GM03348 (cell line): Measurements from ENCODE around the gene FCRL2.

Experiments used
- DNase-seq: peaks from one replicate; pipeline ENCODE4 v3.0.0; 2012; ENCODE audit warnings: low spot score

FCRL2 gene, protein sequence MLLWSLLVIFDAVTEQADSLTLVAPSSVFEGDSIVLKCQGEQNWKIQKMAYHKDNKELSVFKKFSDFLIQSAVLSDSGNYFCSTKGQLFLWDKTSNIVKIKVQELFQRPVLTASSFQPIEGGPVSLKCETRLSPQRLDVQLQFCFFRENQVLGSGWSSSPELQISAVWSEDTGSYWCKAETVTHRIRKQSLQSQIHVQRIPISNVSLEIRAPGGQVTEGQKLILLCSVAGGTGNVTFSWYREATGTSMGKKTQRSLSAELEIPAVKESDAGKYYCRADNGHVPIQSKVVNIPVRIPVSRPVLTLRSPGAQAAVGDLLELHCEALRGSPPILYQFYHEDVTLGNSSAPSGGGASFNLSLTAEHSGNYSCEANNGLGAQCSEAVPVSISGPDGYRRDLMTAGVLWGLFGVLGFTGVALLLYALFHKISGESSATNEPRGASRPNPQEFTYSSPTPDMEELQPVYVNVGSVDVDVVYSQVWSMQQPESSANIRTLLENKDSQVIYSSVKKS

DNA sequence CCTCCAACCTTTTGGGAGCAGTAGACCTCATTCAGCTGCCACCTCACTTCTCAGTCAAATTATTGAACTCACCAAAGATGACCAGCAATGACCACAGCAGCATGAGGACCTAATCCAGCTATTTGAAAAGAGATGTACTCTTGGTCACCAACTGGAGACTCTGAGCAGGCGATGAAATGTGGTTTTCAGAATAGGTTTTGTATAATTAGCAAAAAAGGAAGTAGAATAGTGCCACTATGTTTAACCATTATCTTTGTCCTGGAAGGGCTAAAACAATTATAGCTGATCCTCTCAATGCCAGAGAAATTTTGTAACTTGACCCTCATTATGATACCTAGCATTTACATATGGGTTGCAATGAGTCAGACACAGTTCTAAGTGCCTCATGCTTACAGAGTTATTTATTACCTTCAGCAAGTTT lies at the start of gene FCRL2:
Gene FCRL2 (minus strand): TSS at position 162 of the 421 bp plus-strand sequence. CDS start 59 bp downstream, at position 103.
- DNase-seq, result no peak

DNA sequence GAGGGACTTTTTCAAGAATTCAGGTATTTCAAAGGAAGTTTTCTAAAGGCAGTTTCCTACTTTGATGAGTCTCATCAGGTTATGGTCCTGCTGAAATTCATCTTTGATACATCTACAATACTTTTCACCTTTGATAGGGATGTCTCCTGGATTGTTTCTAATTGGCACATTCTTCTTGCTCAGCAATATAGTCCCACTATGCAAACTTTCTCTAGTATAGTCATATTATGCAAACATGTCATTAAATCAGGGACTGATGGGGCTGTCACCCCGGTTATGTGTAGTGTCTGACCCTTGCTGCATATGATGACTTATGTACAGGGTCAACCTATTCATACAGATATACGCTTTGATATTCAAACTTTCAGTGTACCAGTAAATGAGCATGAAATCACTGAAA lies 43.4 kb upstream of the FCRL2 start:
- DNase-seq, result no peak

DNA sequence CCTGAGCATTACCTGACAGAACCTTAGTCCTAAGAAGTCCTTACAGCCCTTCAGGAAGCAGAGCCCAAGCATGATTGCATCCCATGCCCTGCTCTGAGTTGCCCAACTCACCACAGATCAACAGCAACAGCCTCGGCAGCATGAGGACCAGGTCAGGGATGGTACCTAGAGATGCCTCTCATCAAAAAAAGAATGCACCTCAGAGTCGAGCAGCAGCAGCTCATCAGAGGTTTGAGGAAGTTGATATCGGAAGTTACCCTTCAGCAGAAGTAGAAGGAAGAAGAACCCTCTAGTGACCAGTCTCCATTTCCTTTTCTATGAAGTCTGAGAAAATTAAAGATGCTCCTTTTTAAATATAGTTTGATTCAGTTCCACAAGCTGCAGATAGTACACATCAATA lies 43.0 kb upstream of the FCRL2 start, which contains the start of gene FCRL1:
Gene FCRL1 (minus strand): TSS at position 225 of the 400 bp plus-strand sequence. CDS start 83 bp downstream, at position 142.
- DNase-seq, result no peak

DNA sequence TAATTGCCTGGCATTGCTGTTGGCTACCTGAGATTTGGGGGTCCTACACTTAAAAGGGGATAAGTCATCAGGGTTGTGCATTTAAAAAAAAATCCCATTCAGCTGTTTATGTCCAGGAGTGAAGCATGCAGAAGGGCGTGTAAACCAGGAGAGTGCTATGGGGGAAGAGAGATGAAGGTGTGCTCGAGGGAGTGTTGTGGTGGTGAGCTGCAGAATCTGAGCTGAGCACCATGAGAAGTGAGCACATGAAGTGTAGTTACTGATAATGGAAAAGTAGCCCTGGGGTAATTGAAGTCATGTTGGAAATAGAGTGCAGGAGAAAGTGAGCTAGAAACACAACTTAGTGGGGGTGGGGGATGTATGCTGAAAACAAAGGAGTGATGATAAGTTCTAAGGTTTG lies 42.3 kb upstream of the FCRL2 start:
- DNase-seq, result no peak

DNA sequence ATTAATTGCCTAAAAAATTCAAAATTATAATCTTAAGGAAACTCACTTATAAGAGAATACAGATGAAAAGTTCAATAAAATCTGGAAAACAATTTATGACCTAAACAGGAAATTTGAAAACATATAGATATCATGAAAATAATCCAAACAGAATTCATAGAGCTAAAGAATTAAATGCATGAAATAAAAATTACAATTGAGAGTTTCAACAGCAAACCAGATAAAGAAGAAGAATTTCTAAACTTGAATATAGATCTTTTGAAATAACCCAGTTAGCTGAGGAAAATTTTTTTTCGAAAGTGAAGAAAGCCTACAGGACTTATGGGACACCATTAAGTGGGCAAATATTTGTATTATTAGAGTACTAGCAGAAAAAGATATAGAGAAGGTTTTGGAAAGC lies 36.3 kb upstream of the FCRL2 start:
- DNase-seq, result no peak

DNA sequence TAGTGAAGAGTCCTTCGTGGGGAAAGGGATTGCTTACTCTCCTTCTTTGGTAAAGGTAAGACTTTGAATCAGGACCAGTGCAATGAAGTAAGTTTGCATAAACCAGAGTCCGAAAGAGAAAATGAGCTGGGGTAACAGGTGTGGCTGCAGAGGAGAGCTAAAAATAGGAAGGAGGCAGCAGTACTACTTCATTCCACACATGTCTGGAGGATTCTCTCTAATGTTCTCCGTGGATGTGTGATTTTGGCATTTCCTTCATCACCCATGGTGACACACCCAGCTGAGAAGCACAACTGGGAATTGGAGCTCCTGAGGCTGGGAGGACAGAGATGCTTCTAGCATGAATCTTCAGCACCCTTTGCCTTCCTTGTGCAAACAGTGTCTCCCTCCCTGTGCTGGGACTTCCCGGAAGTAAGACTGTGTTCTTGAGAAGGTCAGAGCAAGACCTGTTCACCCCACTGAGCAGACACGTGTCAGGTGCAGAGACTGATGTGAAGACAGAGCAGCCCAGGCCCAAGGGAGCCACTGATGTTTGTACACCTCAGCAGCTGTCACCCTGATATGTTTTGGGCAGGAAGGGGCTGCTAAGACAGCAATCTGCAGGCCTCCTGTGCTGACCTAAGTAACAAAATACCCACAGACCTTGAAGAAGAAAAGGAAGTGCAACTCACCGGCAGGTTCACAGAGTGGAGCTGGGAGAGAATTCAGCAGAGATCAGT lies 29.7 kb upstream of the FCRL2 start:
- no peak for DNase-seq

DNA sequence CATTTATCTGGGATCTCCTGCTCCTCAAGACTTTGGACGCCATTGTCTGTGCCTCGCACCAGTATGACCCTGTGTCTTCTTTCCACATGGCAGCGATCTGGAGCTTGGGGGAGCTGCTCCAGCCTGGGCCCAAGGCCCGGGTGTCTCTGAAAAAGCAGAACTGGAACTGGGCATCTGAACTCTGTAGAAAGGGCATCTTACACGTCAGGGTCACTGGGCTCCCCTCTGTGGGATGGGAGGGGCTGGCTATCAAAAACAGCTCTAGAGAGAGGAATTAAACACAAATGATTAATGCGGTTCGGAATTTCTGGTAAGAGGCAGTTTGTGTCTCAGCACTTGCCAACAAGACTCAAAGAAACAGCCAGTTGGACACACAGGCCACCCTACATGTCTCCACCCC lies 26.9 kb upstream of the FCRL2 start:
- no peak for DNase-seq

DNA sequence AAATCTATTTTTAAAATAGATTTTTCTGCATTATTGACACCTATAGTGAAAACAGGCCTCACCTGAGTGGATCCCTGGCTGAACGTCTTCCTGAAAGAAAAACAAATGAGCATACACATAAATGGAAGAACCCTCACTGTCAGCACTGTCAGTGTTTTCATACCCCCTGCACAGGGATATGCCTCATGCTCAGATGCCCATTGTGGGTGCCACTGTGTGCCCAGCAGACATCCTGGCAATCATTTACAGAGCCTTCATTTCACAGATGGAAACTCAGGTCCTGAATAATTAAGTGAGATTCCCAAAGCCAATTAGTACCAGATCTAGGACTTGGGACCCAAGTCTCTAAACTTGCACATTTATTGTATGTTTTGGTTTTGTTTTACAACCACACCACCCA lies 23.1 kb upstream of the FCRL2 start:
- no peak for DNase-seq

DNA sequence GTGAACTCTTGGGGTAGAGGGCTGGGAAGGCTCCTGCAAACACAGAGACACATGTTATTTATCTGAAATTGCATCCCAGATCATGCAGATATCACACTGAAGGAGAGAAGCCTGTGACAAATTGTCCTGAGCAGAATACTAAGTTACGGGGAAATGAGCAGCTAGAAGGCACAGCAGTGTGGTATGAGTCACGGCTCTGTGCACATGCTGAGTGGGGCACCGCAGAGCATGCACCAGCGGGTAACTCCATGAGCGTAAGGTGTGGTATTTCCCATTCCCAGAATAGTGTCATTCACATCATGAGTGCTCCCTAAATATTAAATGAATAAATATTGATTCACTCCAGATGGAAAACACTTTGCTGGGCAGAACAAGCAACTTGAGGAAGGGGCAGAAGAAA lies 21.3 kb upstream of the FCRL2 start:
- DNase-seq, result no peak

DNA sequence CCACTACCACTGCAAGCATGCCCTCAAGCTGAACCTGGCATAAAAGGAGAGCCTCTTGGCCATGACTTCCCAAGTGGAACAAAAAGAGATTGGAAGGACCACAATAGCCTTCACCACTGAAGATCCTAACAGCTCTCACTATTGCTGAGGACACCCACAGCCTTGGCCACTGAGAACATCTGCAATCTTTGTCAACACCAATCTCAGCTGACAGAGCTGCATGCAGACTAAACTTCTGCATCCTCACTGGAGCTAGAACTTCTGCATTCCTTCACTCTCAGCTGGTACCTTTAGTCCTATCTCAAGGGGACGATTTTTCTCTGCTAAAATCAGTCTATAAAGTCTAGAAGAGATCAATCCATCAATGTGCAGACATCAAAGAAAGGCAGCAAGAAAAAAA lies 8.3 kb upstream of the FCRL2 start:
- DNase-seq, result no peak

DNA sequence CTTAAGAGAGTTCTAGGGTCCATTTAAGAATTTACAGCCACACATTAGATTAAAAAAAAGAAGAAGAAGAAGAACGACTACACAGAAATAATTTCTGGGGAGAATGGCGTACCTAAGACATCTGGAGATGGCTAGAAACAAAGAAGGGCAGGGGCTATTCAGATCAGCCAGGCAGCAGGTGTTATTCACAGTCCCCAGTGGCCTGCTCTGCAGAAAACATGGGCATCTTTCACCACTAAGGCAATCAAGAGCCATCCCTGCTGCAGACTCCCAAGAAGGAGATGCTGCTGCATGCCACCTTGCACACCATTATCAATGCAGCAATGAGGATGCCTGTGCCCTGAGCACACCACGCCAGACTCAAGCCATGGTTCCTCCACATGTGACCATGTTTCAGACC lies 7.9 kb upstream of the FCRL2 start:
- DNase-seq, result no peak

DNA sequence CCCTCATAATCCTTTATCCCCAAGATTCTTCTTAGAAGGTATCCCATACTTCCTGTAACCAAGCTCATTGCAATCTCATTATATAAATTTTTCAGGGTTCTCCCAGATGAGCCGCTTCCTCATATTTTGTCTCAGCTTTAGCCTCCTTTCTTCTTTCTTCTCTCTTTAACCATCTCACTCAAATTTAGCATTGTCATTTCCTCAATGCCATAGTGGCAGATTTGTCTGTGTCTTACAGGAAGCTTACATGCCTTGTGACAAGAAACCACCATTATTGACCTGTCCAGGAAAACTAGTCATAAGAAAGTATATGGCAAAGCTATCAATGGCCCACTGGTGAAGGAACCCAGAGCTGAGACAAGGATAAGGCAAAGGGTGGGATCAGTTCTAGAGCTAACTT lies 6.0 kb upstream of the FCRL2 start:
- no peak for DNase-seq

DNA sequence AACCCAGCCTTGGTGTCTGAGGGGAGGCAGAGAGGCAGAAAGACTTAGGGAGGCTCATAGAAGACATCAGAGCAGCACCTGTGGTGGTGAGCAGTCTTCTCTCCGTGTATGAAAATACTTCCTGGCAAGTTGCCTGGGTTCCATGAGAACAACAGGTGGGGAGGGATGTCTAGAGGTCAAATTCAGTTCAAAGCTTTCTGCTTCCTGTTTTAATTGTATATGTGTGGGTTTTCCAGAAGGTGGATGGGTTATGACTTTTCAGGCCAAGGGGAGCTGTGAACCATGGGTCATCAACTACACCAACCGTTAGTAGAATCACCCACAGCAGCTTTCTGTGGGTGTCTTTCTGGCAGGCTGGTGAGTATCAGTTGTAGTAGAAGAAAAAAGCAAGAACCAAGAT lies 4.1 kb upstream of the FCRL2 start:
- no peak for DNase-seq

DNA sequence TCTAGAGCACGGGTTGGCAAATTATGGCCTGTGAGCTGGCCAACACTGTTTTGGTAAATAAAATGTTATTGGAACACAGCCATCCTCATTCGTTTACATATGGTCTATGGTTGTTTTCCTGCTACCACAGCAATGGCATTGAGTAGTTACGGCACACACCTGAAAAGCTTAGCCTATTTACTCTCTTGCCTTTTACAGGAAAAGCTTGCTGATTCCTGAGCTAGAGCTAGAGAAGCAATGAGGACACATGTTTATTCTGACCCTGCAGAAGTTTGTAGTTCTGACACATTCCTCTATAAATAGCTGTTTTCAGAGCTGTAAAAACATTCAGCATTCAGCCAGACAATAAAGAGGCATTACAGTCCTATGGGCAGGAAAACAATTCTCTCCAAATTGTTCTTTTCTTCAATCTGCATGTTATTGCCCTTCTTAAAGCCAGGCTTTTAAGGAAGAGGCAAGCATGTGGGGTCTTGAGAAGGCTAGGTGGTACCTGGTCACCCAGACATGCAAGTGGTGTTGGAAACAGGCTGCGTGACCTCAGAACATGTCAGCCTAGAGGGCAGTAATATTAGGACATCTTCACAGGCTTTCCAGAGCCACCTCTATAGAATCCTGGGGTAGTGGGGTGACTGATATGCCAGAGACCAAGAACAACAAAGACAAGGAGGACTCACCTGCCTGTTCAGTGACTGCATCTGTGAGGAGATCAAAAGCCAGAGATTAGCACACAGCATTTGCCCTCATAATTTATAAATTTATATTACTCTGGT lies 1.6 kb downstream of the FCRL2 start:
- DNase-seq, result no peak

DNA sequence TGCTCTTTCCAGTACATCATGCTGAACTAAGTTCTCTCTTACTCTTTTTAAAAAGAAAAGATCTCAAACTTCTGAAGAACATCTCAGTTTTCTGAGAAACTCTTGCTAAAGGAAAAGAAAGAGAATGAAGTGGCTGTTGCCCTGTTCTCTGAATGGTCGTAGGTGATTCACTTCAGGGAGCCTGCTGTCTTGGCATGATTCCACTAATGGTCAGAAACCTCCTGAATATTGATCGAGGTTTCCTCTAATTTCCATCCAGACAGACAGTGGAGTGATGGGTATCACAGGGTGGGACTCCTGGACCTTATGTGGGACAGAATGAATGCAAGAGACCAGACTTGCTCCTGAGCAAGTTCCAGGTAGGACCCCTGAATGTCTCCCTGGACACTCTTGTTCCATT lies 2.5 kb downstream of the FCRL2 start:
- DNase-seq, result no peak

DNA sequence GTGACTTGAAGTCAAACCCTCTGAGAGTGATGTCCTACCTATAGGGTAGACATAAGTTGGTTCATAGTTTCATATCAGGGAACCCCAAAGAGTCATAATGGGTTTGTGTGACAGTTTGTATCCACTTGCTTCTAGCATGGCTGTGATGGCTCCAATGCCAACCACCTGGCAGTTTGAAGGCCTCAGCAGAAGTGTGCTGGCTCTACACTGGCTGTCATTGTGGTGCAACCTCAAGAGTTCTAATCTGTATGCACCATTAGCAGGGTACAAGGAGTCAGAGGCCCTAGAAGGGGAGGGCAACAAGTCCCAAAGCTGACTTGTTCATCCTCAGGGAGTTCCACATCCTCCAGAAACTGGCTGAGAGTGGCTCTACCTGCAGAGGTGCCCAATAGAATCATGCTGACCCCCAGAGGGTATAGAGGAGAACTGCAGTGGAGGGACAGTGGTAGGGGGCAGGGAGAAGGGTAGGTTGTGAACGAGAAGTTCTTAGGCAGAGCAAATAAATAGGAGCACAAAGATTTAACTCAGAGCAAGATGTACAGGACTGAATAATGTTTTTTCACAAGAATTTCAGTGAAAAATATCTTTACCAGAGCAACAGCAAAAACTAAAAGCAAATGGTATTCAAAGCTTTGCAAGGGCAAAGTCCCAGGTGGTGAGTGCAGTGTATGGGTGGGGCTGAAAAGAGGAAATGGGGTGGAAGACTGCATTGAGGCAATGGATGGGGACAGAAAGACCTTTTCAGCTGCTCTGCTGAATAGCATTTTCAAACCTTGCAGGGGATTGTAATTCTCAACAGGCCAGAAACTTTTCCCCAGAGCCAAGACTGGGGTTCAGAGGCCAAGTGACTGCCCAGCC lies 3.2 kb downstream of the FCRL2 start:
- no peak for DNase-seq

DNA sequence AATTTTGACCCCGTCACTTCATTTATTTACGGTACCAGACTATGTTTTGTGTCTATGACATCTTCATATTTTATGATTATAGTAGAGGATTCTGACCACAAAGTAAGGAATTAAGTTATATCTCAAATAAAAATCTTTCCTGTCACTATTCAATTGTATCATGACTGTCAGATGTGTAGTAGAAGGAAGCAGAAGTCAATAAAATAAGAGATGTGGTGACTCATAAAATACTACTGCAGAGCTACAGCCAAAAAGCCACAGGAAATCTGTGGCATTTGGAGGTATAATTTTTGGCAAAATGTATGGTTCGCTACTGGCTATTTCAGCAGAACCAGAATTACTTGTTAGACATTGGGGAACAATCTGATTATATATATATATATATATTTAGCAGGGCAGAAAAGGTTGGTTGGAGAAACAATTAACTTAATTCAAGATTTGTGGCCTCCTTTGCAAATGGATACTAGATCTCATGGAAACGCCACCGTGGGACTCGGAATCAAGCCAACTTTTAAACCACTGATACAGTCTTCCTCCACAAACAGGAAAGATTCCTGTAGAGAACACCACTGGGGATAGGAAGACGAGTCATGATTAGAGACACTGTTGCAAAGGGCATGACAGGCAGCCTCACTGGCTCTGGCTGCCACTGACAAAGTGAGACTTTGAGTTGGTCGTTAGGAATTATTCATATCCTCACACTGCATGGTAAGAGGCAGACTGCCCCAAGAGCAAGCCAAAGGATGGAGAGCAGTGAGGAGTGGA lies 5.1 kb downstream of the FCRL2 start:
- no peak for DNase-seq

DNA sequence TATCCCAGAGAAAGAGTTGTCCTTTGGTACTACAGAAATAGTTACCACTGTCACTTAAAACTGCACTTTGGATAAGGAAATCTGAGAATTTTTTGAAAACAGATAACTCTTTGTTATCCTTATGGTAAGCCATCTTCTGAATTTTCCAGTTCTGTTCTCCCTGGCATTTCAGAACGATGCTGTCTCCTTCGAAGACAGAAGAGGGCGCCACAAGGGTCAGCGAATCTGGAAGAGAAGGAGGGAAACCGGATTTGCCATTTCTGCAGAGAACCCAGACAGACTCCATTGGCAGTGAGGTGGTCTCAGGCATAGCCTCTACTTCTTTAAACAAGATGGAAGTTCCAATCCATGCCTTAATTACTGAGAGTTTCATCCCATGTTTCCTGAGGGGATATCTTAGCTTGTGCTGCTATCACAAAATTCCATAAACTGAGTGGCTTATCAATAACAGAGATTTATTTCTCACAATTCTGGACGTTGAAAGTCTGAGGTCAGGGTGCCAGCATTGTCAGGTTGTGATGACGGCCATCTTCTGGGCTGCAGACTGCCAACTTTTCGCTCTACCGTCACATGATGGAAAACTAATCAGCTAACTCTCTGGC lies 6.4 kb downstream of the FCRL2 start:
- no peak for DNase-seq

DNA sequence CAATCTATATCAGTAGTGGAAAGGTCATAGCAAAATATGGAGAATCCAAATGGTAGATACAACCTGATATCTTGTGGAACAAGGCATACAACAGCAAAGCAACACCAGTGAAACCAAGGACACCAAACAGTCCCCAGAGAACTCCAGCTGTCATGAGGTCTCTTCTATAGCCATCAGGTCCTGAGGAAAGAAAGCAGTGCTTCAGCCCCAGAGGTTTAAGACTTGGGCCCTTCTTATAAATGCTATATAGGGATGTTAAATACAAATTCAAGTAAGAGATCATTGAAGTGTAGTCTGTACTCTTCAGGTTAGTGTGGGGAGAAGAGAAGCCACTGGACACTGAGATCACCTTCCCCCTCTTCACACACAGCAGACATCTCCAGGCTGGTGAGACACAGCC lies 10.1 kb downstream of the FCRL2 start:
- DNase-seq, result no peak

DNA sequence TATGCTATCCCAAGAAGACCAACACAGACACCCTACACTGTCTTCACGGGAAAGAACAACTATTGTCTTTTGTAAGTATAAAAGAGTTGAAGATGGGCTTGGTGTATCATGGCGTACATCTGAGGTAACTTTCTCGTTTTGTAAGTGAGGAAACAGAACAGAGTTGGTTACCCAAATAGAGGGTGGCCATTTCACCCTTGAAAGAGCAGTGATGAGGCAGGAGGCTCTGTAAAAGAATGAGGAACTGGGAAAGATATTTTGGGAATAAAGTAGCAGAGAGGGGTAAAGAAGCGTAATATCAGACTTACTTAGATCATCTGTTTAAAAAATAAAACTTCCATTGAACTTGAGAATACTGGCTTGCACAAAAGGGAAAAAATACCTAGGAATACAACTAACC lies 18.9 kb downstream of the FCRL2 start:
- no peak for DNase-seq
